HG03354 (cell line): ENCODE measurements around the gene TRNP1.

Source experiments
- ATAC-seq: cut with Tn5 transposase; IDR thresholded peaks from one replicate; pipeline ENCODE4 v1.9.1; 2021; ENCODE audit warnings: mild to moderate bottlenecking; ENCODE audit not compliant: unreplicated experiment, poor library complexity, severe bottlenecking

Gene TRNP1

DNA sequence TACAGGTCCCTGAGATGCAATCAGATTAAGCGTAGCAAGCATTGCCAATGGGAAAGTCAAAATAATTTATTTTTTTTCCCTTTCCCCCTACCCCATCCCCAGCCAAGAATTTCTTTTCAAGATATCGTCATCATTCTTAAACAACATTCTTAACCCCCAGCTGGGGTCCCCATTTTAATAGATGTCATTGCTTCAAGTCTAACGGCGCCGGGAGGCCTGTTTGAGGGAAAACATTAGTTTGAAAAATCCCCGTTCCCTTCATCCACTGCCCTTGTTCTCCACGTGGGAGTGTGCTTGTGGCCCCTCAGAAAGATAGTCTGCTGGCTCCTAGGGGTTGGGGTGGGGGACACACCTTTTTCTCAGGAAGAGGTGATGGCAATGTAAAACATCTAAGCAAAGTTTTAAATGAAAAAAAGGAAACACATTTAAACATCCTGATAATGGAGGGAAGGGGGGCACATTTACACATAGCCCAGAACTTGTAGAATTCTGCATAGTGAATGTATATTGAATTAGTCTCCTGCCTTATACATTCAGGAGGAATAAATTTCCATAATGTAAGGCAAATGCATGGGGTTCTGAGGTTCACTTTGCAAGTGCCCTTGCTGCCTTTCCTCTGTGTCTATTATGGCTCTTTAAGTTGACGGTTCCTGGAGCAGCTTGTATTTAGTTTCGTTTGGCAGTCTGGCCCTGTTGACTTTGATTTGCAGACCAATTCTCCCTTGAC lies 6.8 kb downstream of the TRNP1 start:
- no peak for ATAC-seq

DNA sequence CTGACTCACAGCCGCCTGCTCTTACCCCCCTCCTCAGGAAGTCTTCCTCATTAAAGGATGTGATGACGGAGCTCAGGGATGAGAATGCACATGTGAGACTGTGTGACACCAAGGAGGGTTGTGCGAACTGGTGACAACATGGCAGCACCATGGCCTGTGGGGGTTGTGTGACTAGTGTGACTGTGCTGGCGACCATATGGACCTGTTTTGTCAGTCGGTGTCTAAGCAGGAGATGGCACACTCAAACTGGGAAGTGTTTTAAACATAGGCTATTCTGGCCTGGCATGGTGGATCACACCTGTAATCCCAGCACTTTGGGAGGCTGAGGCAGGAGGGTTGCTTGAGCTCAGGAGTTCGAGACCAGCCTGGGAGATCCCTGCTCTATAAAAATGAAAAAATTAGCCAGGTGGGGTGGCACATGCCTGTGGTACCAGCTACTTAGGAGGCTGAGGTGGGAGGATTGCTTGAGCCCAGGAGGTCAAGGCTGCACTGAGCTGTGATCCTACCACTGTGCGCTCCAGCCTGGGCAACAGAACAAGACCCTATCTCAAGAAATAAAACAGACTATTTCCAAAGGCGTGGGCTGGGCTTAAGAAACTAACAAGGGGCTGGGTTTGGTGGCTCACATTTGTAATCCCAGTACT lies 7.4 kb downstream of the TRNP1 start:
- no peak for ATAC-seq

GRCh38 chr1:27001570-27002360 lies 8.3 kb downstream of the TRNP1 start:
- no peak for ATAC-seq

DNA sequence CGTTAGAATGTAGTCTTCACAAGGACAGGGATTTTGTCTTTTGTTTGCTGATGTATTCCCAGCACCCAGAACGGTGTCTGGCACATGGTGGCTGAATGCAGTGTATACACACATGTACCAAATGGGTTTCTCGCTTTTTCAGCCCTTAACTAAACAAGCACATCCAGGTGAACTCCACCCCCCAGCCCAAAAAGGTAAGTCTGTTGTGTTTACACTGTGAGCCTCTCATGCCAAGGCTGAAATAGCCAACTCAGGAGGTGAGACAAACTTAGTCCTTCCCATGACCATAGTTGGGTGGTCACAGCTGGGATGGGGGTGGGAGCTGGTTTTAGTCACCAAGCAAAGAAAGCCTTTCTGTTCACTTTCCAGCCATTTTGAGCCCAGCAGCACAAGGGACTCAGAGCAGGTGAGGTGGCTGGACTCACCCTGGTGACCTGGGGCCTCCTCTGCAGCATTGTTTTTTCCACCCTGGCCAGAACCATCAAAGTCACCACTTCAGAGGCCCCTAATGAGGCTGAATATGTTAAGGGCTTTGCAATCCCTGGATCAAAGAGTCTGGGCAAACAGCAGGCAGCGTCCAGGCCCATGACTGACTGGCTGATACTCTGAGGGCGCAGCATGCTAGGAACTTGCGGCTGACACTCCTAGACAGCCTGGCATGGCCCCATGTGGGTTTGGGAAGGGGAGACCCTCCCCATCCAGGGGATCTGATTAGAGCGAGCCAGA lies 10.4 kb downstream of the TRNP1 start:
- no peak for ATAC-seq

- ATAC-seq, result no peak
Measured at GRCh38 chr1:27004471-27005165, 11.1 kb downstream of the TRNP1 start.

- no peak for ATAC-seq
Measured at GRCh38 chr1:27005166-27005530, 11.7 kb downstream of the TRNP1 start.

DNA sequence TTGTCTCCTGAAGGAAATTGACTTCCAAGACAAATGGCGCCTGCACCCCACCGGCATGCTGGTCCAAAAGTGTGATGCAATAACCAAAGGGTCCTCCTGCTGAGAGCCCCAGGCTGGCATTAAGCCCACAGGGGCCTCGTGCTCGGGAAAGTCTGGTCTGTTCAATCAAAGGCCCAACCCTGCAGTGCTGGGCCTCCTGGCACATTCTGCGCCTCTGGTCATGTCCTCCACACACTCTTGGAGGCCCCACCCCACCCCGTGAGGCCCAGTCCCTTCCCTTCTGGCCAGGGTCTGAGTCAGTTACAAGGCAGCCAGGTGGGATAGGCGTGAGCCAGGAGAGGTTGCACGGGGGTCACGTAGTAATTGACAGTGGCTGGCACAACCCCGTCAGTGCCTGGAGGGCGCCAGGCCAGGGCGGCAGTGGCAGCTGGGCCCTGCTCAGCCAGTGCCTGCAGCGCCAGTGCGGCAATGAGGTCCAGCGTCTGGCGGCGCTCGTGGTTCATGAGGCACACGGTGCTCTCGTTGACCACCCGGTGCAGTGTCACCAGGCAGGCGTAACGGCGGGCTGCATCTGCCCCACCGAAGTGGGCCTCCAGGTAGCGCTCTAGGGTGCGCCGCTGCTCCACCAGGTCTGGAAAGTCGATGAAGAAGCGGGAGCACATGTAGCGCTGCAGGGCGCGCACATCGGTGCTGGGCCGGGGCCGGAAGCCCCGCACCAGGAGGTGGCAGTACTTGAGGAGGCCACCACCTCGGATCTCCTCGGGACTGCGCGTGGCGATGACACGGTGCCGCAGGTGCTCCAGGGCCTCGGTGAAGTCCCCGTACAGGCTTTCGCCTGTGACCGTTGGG lies 12.4 kb downstream of the TRNP1 start:
- no peak for ATAC-seq

DNA sequence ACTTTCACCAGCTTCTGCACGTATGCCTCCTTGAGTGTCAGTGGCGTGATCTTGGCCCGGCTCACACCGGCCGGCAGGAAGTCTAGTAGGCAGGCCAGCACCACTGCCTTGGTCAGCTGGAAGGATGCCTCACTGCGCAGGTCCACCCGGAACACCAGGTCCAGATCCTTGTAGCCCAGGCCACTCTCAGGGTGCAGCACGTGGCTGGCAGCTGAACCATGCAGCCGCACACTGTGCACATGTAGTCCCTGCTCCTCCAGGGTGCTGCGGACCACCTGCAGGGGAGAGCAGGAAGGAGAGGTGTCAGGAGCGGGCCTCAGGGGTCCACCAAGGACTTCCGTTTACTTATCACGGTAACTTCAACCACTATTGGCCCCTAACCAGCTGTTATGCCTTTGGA lies 13.2 kb downstream of the TRNP1 start:
- ATAC-seq, result no peak

GRCh38 chr1:27007909-27008582 lies 14.6 kb downstream of the TRNP1 start:
- no peak for ATAC-seq

- no peak for ATAC-seq
Measured at GRCh38 chr1:27009601-27010197, 16.2 kb downstream of the TRNP1 start.

- no peak for ATAC-seq
Measured at GRCh38 chr1:27010226-27010994, 16.9 kb downstream of the TRNP1 start.

DNA sequence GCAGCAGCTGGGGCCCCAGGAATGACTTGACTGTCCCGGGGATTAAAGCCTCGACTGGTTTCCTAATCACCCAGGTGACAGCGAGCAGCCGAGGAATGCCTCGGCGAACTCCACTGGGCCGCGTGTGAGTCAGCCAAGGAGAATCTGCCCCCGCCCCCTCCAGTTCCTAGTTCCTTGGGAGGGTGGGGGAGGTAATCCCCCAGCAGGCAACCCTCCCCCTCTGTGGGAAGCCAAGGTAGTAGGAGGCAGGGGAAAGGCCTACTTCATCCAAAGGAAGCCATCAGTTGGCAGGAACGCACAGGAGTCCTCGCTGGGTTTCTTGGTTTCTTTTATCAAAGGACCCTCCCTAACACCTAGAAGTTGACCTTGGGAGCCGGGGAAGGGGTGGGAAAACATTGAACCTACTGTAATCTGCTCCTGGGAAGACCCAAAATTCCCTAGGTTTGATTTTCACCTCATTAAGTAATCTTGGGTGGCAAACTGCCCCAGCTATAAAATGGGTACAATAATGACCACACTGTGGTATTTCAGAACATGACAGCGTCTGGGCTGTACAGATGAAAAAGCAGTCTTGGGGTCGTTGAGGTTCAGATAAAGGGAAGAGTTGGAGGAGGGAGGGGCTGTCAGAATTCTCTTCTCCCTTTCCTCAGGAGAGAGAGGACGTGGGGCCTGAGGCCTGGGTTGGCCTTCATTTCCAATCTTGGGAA lies 17.7 kb downstream of the TRNP1 start:
- no peak for ATAC-seq

DNA sequence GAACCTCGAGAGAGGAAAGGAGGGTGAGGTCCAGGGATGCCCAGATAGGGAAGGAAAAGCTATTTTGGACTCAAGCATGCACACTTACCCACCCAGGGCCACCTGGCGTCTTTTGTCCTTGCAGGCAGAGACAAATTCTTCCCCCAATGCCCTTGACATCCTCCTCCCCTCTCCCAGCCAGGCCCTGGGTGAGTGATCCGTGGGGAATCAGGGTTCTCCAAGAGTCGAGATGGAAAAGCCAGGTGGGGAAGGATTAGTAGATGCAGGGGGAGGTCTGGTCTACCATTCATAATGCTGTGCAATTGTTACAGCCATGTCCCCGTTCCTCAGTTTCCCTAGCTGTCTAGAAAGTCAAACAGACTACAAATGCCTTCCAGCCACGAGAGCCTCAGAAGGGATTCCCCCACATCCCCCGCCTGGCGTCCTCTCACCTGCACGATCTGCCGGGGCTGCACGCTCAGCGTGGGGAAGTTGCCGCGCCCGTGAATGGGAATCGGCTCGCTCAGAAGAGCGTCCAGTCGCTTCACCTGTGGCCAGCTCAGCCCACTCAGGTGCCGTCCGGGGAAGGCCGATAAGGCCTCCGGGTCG lies 18.6 kb downstream of the TRNP1 start:
- ATAC-seq, result no peak

DNA sequence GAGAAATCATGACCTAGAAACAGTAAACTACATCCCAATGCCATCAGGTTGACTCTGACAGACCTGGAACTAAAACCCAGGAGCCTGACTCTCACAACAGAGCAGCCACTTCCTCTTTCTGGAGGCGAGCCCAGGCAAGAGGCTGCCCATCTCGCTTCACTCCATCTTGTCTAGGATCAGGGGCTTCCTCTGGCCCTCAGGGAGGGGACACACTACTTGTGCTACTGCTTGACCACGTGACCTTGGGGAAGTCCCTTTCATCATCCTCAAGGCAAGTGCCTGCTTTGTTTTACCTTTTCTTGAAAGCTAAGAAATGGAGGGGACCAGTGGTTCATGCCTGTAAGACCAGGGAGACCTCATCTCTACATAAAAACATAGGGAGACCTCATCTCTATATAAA lies 21.8 kb downstream of the TRNP1 start:
- ATAC-seq, result no peak

GRCh38 chr1:27016376-27016775 lies 22.9 kb downstream of the TRNP1 start:
- ATAC-seq, result no peak

- no peak for ATAC-seq
Measured at GRCh38 chr1:27017207-27017606, 23.7 kb downstream of the TRNP1 start.
